HepG2 (cell line): ENCODE results near the gene C1R. TPM values are rescaled to one million over a fixed set of nuclear protein-coding genes. Genes with fewer than 3 reads are reported as not detected.

Experiments
- ARNT2 ChIP-seq: sonication (generic); formaldehyde crosslinking; IDR thresholded peaks from 2 replicates; pipeline ENCODE4 v1.8.0; 2022; ENCODE audit warnings: mild to moderate bottlenecking, low read depth, missing genetic modification reagents, moderate library complexity
- BRCA1 ChIP-seq: sonication (generic); formaldehyde crosslinking; IDR thresholded peaks from 2 replicates; pipeline ENCODE4 v1.4.0; 2020; ENCODE audit warnings: missing genetic modification reagents
- CENPT ChIP-seq: sonication (generic); formaldehyde crosslinking; IDR thresholded peaks from 2 replicates; pipeline ENCODE4 v1.8.0; 2022; ENCODE audit warnings: low read depth, mild to moderate bottlenecking, moderate library complexity, missing genetic modification reagents
- FOXA3 ChIP-seq: IDR thresholded peaks from 2 replicates; pipeline ENCODE4 v1.6.1; 2016; ENCODE audit warnings: missing genetic modification reagents, missing compliant biosample characterization
- FOXP1 ChIP-seq, 2 experiments: fragments of 450-650 bp in 1 of 2; IDR thresholded peaks; 2 replicates each; pipeline ENCODE4 v1.6.1; 2017 to 2018; ENCODE audit warnings: antibody characterized with exemption in 1 of 2
- HNRNPUL1 ChIP-seq: fragments of 200-400 bp; formaldehyde crosslinking; IDR thresholded peaks from 2 replicates; pipeline ENCODE4 v1.6.1; 2017; ENCODE audit warnings: low read depth, mild to moderate bottlenecking, low read length, moderate library complexity
- MAFK ChIP-seq, 2 experiments: IDR thresholded peaks in 1 of 2; conservative IDR thresholded peaks in 1 of 2; 2 replicates each; pipeline ENCODE4 v1.6.1; 2011; ENCODE audit warnings: improper control_type of control experiment in 2 of 2, low read length in 2 of 2
- PLRG1 ChIP-seq: fragments of 450-650 bp; conservative IDR thresholded peaks from 2 replicates; pipeline ENCODE4 v1.6.1; 2016
- RBM22 ChIP-seq: fragments of 200-400 bp; formaldehyde crosslinking; optimal IDR thresholded peaks from 2 replicates; pipeline ENCODE3; 2017; ENCODE audit warnings: mild to moderate bottlenecking, low read length, moderate library complexity
- TMF1 ChIP-seq: sonication (generic); formaldehyde crosslinking; IDR thresholded peaks from 2 replicates; pipeline ENCODE4 v1.8.1; 2022; ENCODE audit warnings: low read depth, missing genetic modification reagents
- U2AF1 ChIP-seq: fragments of 200-400 bp; formaldehyde crosslinking; optimal IDR thresholded peaks from 2 replicates; pipeline ENCODE3; 2017; ENCODE audit warnings: mild to moderate bottlenecking, low read depth, low read length
- ZBTB25 ChIP-seq: IDR thresholded peaks from 2 replicates; pipeline ENCODE4 v1.6.1; 2018; ENCODE audit warnings: missing genetic modification reagents
- ZKSCAN5 ChIP-seq: sonication (generic); formaldehyde crosslinking; IDR thresholded peaks from 2 replicates; pipeline ENCODE4 v1.5.1; 2020; ENCODE audit warnings: mild to moderate bottlenecking, missing genetic modification reagents
- ZNF280B ChIP-seq: sonication (generic); formaldehyde crosslinking; IDR thresholded peaks from 2 replicates; pipeline ENCODE4 v1.5.0; 2020; ENCODE audit warnings: missing genetic modification reagents, mild to moderate bottlenecking, borderline replicate concordance
- ZNF780A ChIP-seq: sonication (generic); formaldehyde crosslinking; IDR thresholded peaks from 2 replicates; pipeline ENCODE4 v1.8.0; 2022; ENCODE audit warnings: mild to moderate bottlenecking, missing genetic modification reagents, moderate library complexity
- polyA plus RNA-seq, 8 experiments: library from polyadenylated mRNA; depleted of rRNA in 3 of 8; stranded (reverse) in 7 of 8; unstranded in 1 of 8; fragments of >200 nt; fragmentation: Illumina TruSeq in 4 of 8; extraction: Trizol in 4 of 8; gene quantifications; 2 replicates each; pipeline versions ENCODE4 v1.2.1 to v1.2.3, GENCODE V29; 2011 to 2016; ENCODE audit warnings: low read depth in 4 of 8, missing spikeins in 1 of 8, mixed read lengths in 1 of 8; ENCODE audit not compliant: insufficient read depth in 1 of 8
- total RNA-seq, 5 experiments: library from RNA; depleted of rRNA; stranded (reverse); fragments of >200 nt; fragmentation: Illumina TruSeq; extraction: Trizol; gene quantifications; 2 replicates each; pipeline ENCODE4 v1.2.3, GENCODE V29; 2016; ENCODE audit warnings: low read depth in 1 of 5
- TF ChIP-seq, protein P1 (sequence below): sonication (generic); formaldehyde crosslinking; IDR thresholded peaks from 2 replicates; pipeline ENCODE4 v1.4.0; 2020; ENCODE audit warnings: missing genetic modification reagents, mild to moderate bottlenecking, borderline replicate concordance
- TF ChIP-seq, protein P2 (sequence below): sonication (generic); formaldehyde crosslinking; IDR thresholded peaks from 2 replicates; pipeline ENCODE4 v1.5.1; 2020; ENCODE audit warnings: missing genetic modification reagents, mild to moderate bottlenecking, borderline replicate concordance
- TF ChIP-seq, protein P3 (sequence below): IDR thresholded peaks from 2 replicates; pipeline ENCODE4 v1.6.1; 2016; ENCODE audit warnings: mild to moderate bottlenecking, missing biosample characterization, missing genetic modification reagents

Gene C1R
- total and polyA plus RNA-seq, 2 of the 13 experiments (the other 11 are each of a cell fraction or from before 2014, with no cell fraction given): 3.5 to 6.5 TPM

DNA sequence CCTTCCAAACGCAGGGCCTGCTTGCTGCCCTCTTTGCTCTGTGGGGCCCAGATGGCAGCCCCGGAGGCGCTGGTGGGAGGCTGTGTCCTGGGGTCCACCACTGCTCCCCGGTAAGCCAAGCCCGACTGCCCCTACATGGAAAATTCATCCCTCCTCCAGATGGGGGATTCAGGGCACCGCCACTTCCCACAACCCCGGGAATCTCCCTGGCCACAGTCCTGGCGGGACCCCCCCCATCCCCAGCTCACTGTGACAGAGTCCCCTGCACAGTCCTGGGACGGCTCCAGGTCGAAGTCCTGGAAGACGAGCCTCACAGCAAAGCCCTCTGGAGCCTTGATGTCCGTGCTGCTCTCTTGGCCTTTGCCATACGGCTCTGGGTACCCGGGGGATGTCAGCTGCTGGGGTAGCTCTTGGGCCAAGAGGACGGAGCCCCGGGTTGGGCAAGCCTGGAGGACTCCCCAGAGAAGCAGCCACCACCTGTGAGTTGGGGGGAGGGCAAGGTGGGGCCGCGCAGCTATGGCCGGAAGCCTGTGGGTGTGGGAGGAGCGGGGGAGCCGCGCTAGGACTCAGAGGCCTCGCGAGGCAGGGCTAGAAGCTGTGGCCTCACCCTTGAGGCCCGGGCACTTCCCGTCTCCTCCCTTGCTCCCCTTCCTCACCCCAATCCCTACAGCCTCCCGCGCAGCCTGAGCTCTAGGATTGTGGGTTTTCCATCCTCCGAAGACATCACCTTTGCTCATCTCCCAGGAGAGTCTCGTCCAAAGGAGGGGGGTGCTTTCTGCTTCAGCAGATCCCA, 16.0 kb upstream of the C1R start (continued):
- TF ChIP-seq, protein P1, sequence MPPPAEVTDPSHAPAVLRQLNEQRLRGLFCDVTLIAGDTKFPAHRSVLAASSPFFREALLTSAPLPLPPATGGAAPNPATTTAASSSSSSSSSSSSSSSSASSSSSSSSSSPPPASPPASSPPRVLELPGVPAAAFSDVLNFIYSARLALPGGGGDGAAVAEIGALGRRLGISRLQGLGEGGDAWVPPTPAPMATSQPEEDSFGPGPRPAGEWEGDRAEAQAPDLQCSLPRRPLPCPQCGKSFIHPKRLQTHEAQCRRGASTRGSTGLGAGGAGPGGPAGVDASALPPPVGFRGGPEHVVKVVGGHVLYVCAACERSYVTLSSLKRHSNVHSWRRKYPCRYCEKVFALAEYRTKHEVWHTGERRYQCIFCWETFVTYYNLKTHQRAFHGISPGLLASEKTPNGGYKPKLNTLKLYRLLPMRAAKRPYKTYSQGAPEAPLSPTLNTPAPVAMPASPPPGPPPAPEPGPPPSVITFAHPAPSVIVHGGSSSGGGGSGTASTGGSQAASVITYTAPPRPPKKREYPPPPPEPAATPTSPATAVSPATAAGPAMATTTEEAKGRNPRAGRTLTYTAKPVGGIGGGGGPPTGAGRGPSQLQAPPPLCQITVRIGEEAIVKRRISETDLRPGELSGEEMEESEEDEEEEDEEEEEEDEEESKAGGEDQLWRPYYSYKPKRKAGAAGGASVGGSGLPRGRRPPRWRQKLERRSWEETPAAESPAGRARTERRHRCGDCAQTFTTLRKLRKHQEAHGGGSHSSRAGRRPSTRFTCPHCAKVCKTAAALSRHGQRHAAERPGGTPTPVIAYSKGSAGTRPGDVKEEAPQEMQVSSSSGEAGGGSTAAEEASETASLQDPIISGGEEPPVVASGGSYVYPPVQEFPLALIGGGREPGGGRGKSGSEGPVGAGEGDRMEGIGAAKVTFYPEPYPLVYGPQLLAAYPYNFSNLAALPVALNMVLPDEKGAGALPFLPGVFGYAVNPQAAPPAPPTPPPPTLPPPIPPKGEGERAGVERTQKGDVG (CRISPR knock-in tag): peak; percentile 78; the same call in 1 of the 2 replicates
- TF ChIP-seq ZBTB25: no peak; the same call in 1 of the 2 replicates
- TF ChIP-seq ZNF780A (CRISPR knock-in tag): peak; percentile 26; the same call in 1 of the 2 replicates
- TF ChIP-seq, protein P2, sequence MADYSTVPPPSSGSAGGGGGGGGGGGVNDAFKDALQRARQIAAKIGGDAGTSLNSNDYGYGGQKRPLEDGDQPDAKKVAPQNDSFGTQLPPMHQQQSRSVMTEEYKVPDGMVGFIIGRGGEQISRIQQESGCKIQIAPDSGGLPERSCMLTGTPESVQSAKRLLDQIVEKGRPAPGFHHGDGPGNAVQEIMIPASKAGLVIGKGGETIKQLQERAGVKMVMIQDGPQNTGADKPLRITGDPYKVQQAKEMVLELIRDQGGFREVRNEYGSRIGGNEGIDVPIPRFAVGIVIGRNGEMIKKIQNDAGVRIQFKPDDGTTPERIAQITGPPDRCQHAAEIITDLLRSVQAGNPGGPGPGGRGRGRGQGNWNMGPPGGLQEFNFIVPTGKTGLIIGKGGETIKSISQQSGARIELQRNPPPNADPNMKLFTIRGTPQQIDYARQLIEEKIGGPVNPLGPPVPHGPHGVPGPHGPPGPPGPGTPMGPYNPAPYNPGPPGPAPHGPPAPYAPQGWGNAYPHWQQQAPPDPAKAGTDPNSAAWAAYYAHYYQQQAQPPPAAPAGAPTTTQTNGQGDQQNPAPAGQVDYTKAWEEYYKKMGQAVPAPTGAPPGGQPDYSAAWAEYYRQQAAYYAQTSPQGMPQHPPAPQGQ: no peak
- no peak for TF ChIP-seq FOXP1 (IDR thresholded peaks at IDR 0.05)
- TF ChIP-seq FOXP1 (CRISPR knock-in tag; IDR thresholded peaks at IDR 0.05): no peak
- TF ChIP-seq, protein P3, sequence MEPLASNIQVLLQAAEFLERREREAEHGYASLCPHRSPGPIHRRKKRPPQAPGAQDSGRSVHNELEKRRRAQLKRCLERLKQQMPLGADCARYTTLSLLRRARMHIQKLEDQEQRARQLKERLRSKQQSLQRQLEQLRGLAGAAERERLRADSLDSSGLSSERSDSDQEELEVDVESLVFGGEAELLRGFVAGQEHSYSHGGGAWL (CRISPR knock-in tag): peak; percentile 74; the same call in 1 of the 2 replicates
- TF ChIP-seq PLRG1: no peak
- TF ChIP-seq FOXA3 (CRISPR knock-in tag): peak; percentile 17; the same call in 1 of the 2 replicates
- peak; percentile 18 for TF ChIP-seq U2AF1
- no peak for TF ChIP-seq CENPT (CRISPR knock-in tag)
- no peak for TF ChIP-seq RBM22
- TF ChIP-seq ZNF280B (CRISPR knock-in tag): peak; percentile 48; the same call in 1 of the 2 replicates
- no peak for TF ChIP-seq HNRNPUL1
- no peak for TF ChIP-seq MAFK (conservative IDR thresholded peaks at IDR 0.05 in 1 of 2, IDR thresholded peaks at IDR 0.05 in 1 of 2; ENCODE audit: low read length in 2 of 2)
- no peak for TF ChIP-seq ARNT2 (CRISPR knock-in tag)
- no peak for TF ChIP-seq ZKSCAN5 (CRISPR knock-in tag)
- TF ChIP-seq TMF1 (CRISPR knock-in tag): peak; percentile 66; the same call in 1 of the 2 replicates
- no peak for TF ChIP-seq BRCA1
